Measurements from ENCODE around the gene KCNG2.

The KCNG2 gene

GRCh38 chr18:79770501-79770815, 27.3 kb upstream of the KCNG2 start:
- Histone ChIP-seq H3K9me3 (ENCODE audit: control insufficient read depth in 1 of 2, low read length in 2 of 2) (peaks cover 0 to 9% of the 10 kb centered on the region in 2 donors), H3K36me3 (ENCODE audit: control insufficient read depth in 1 of 2, insufficient read depth in 2 of 2, low read length in 2 of 2) (no peaks in the 10 kb centered on the region), H3K4me3 (ENCODE audit: low read depth in 1 of 2, low read length in 2 of 2) (no peak overlapping the region), H3K4me1 (ENCODE audit: control insufficient read depth in 1 of 2, insufficient read depth in 2 of 2, low read length in 2 of 2) (no peaks in the 10 kb centered on the region), H3K27me3 (ENCODE audit: low read depth, low read length) (no peaks in the 10 kb centered on the region), H3K27ac (ENCODE audit: low read length) (no peak overlapping the region)

GRCh38 chr18:79770826-79771225, 26.9 kb upstream of the KCNG2 start:
- Histone ChIP-seq H3K9me3 (ENCODE audit: control insufficient read depth in 1 of 2, low read length in 2 of 2) (peaks cover 0 to 9% of the 10 kb centered on the region in 2 donors), H3K27ac (ENCODE audit: low read length) (no peak overlapping the region), H3K36me3 (ENCODE audit: control insufficient read depth in 1 of 2, insufficient read depth in 2 of 2, low read length in 2 of 2) (no peaks in the 10 kb centered on the region), H3K4me1 (ENCODE audit: control insufficient read depth in 1 of 2, insufficient read depth in 2 of 2, low read length in 2 of 2) (no peaks in the 10 kb centered on the region), H3K4me3 (ENCODE audit: low read depth in 1 of 2, low read length in 2 of 2) (no peak overlapping the region), H3K27me3 (ENCODE audit: low read depth, low read length) (no peaks in the 10 kb centered on the region)

- H3K36me3 ChIP-seq (ENCODE audit: control insufficient read depth in 1 of 2, insufficient read depth in 2 of 2, low read length in 2 of 2) = no peaks in the 10 kb centered on the region
- no peaks in the 10 kb centered on the region for H3K27me3 ChIP-seq (ENCODE audit: low read depth, low read length)
- H3K9me3 ChIP-seq (ENCODE audit: control insufficient read depth in 1 of 2, low read length in 2 of 2) = peaks cover 0 to 9% of the 10 kb centered on the region in 2 donors
- H3K4me1 ChIP-seq (ENCODE audit: control insufficient read depth in 1 of 2, insufficient read depth in 2 of 2, low read length in 2 of 2) = no peaks in the 10 kb centered on the region
- no peak overlapping the region for H3K27ac ChIP-seq (ENCODE audit: low read length)
- no peak overlapping the region for H3K4me3 ChIP-seq (ENCODE audit: low read depth in 1 of 2, low read length in 2 of 2)
Observed at GRCh38 chr18:79771446-79772107, 26.2 kb upstream of the KCNG2 start.

- peaks cover 0 to 9% of the 10 kb centered on the region in 2 donors for H3K9me3 ChIP-seq (ENCODE audit: control insufficient read depth in 1 of 2, low read length in 2 of 2)
- no peaks in the 10 kb centered on the region for H3K27me3 ChIP-seq (ENCODE audit: low read depth, low read length)
- H3K4me1 ChIP-seq (ENCODE audit: control insufficient read depth in 1 of 2, insufficient read depth in 2 of 2, low read length in 2 of 2) = no peaks in the 10 kb centered on the region
- H3K4me3 ChIP-seq (ENCODE audit: low read depth in 1 of 2, low read length in 2 of 2) = no peak overlapping the region
- no peak overlapping the region for H3K27ac ChIP-seq (ENCODE audit: low read length)
- H3K36me3 ChIP-seq (ENCODE audit: control insufficient read depth in 1 of 2, insufficient read depth in 2 of 2, low read length in 2 of 2) = no peaks in the 10 kb centered on the region
Observed at GRCh38 chr18:79772108-79772864, 25.5 kb upstream of the KCNG2 start.

- Histone ChIP-seq H3K27ac (ENCODE audit: low read length) (no peak overlapping the region), H3K36me3 (ENCODE audit: control insufficient read depth in 1 of 2, insufficient read depth in 2 of 2, low read length in 2 of 2) (no peaks in the 10 kb centered on the region), H3K27me3 (ENCODE audit: low read depth, low read length) (no peaks in the 10 kb centered on the region), H3K9me3 (ENCODE audit: control insufficient read depth in 1 of 2, low read length in 2 of 2) (peaks cover 0 to 9% of the 10 kb centered on the region in 2 donors), H3K4me3 (ENCODE audit: low read depth in 1 of 2, low read length in 2 of 2) (no peak overlapping the region), H3K4me1 (ENCODE audit: control insufficient read depth in 1 of 2, insufficient read depth in 2 of 2, low read length in 2 of 2) (no peaks in the 10 kb centered on the region)
Observed at GRCh38 chr18:79772865-79773696, 24.7 kb upstream of the KCNG2 start.

GRCh38 chr18:79774111-79774510, 23.6 kb upstream of the KCNG2 start:
- Histone ChIP-seq H3K4me3 (ENCODE audit: low read depth in 1 of 2, low read length in 2 of 2) (no peak overlapping the region), H3K4me1 (ENCODE audit: control insufficient read depth in 1 of 2, insufficient read depth in 2 of 2, low read length in 2 of 2) (no peaks in the 10 kb centered on the region), H3K9me3 (ENCODE audit: control insufficient read depth in 1 of 2, low read length in 2 of 2) (peaks cover 0 to 6% of the 10 kb centered on the region in 2 donors), H3K36me3 (ENCODE audit: control insufficient read depth in 1 of 2, insufficient read depth in 2 of 2, low read length in 2 of 2) (no peaks in the 10 kb centered on the region), H3K27me3 (ENCODE audit: low read depth, low read length) (no peaks in the 10 kb centered on the region), H3K27ac (ENCODE audit: low read length) (no peak overlapping the region)

GRCh38 chr18:79775441-79776221, 22.1 kb upstream of the KCNG2 start:
- no peaks in the 10 kb centered on the region for H3K4me1 ChIP-seq (ENCODE audit: control insufficient read depth in 1 of 2, insufficient read depth in 2 of 2, low read length in 2 of 2)
- no peak overlapping the region for H3K4me3 ChIP-seq (ENCODE audit: low read depth in 1 of 2, low read length in 2 of 2)
- H3K27ac ChIP-seq (ENCODE audit: low read length) = no peak overlapping the region
- no peaks in the 10 kb centered on the region for H3K9me3 ChIP-seq (ENCODE audit: control insufficient read depth in 1 of 2, low read length in 2 of 2)
- H3K27me3 ChIP-seq (ENCODE audit: low read depth, low read length) = no peaks in the 10 kb centered on the region
- H3K36me3 ChIP-seq (ENCODE audit: control insufficient read depth in 1 of 2, insufficient read depth in 2 of 2, low read length in 2 of 2) = no peaks in the 10 kb centered on the region

- H3K9me3 ChIP-seq (ENCODE audit: control insufficient read depth in 1 of 2, low read length in 2 of 2) = no peaks in the 10 kb centered on the region
- H3K4me1 ChIP-seq (ENCODE audit: control insufficient read depth in 1 of 2, insufficient read depth in 2 of 2, low read length in 2 of 2) = no peaks in the 10 kb centered on the region
- H3K36me3 ChIP-seq (ENCODE audit: control insufficient read depth in 1 of 2, insufficient read depth in 2 of 2, low read length in 2 of 2) = no peaks in the 10 kb centered on the region
- H3K27me3 ChIP-seq (ENCODE audit: low read depth, low read length) = no peaks in the 10 kb centered on the region
- H3K27ac ChIP-seq (ENCODE audit: low read length) = no peak overlapping the region
- H3K4me3 ChIP-seq (ENCODE audit: low read depth in 1 of 2, low read length in 2 of 2) = no peak overlapping the region
Observed at GRCh38 chr18:79776674-79777073, 21.1 kb upstream of the KCNG2 start.

GRCh38 chr18:79778291-79778791, 19.4 kb upstream of the KCNG2 start:
- H3K36me3 ChIP-seq (ENCODE audit: control insufficient read depth in 1 of 2, insufficient read depth in 2 of 2, low read length in 2 of 2) = no peaks in the 10 kb centered on the region
- H3K9me3 ChIP-seq (ENCODE audit: control insufficient read depth in 1 of 2, low read length in 2 of 2) = no peaks in the 10 kb centered on the region
- H3K4me3 ChIP-seq (ENCODE audit: low read depth in 1 of 2, low read length in 2 of 2) = no peak overlapping the region
- H3K27me3 ChIP-seq (ENCODE audit: low read depth, low read length) = no peaks in the 10 kb centered on the region
- no peak overlapping the region for H3K27ac ChIP-seq (ENCODE audit: low read length)
- H3K4me1 ChIP-seq (ENCODE audit: control insufficient read depth in 1 of 2, insufficient read depth in 2 of 2, low read length in 2 of 2) = no peaks in the 10 kb centered on the region

- Histone ChIP-seq H3K36me3 (ENCODE audit: control insufficient read depth in 1 of 2, insufficient read depth in 2 of 2, low read length in 2 of 2) (no peaks in the 10 kb centered on the region), H3K27me3 (ENCODE audit: low read depth, low read length) (no peaks in the 10 kb centered on the region), H3K27ac (ENCODE audit: low read length) (no peak overlapping the region), H3K9me3 (ENCODE audit: control insufficient read depth in 1 of 2, low read length in 2 of 2) (no peaks in the 10 kb centered on the region), H3K4me1 (ENCODE audit: control insufficient read depth in 1 of 2, insufficient read depth in 2 of 2, low read length in 2 of 2) (no peaks in the 10 kb centered on the region), H3K4me3 (ENCODE audit: low read depth in 1 of 2, low read length in 2 of 2) (no peak overlapping the region)
Observed at GRCh38 chr18:79779021-79779699, 18.6 kb upstream of the KCNG2 start.

Data from muscle layer of duodenum (tissue), 2 donors.